HepG2 (cell line): ENCODE measurements around the gene ZNF777. TPM values are rescaled to one million over a fixed set of nuclear protein-coding genes. Genes with fewer than 3 reads are reported as not detected.

ENCODE experiments used
- CBX2 ChIP-seq, 2 experiments: fragments of 200-600 bp in 1 of 2; sonication (generic); formaldehyde crosslinking in 1 of 2; IDR thresholded peaks; 2 replicates each; pipeline versions ENCODE4 v1.7.0 to v1.8.1; 2018 to 2022; ENCODE audit warnings: low read depth in 2 of 2, low read length in 1 of 2, mild to moderate bottlenecking in 1 of 2, missing genetic modification reagents in 1 of 2
- FOXC1 ChIP-seq: sonication (generic); formaldehyde crosslinking; IDR thresholded peaks from 2 replicates; pipeline ENCODE4 v1.8.0; 2022; ENCODE audit warnings: mild to moderate bottlenecking, missing genetic modification reagents, borderline replicate concordance
- FOXP1 ChIP-seq, 2 experiments: fragments of 450-650 bp in 1 of 2; IDR thresholded peaks; 2 replicates each; pipeline ENCODE4 v1.6.1; 2017 to 2018; ENCODE audit warnings: antibody characterized with exemption in 1 of 2
- MAZ ChIP-seq, 2 experiments: sonication (generic) in 1 of 2; formaldehyde crosslinking in 1 of 2; IDR thresholded peaks; 2 replicates each; pipeline versions ENCODE4 v1.5.0 to v1.6.1; 2012 to 2020; ENCODE audit warnings: low read depth in 2 of 2, mild to moderate bottlenecking in 2 of 2, borderline replicate concordance in 1 of 2, improper control_type of control experiment in 1 of 2, low read length in 1 of 2, missing genetic modification reagents in 1 of 2, moderate library complexity in 1 of 2
- PHF21A ChIP-seq: sonication (generic); formaldehyde crosslinking; IDR thresholded peaks from 2 replicates; pipeline ENCODE4 v1.5.0; 2020; ENCODE audit warnings: mild to moderate bottlenecking, missing genetic modification reagents
- RXRA ChIP-seq: sonication (generic); formaldehyde crosslinking; IDR thresholded peaks from 2 replicates; pipeline ENCODE4 v1.5.1; 2020; ENCODE audit warnings: missing genetic modification reagents
- SALL1 ChIP-seq: sonication (generic); formaldehyde crosslinking; IDR thresholded peaks from 2 replicates; pipeline ENCODE4 v1.8.0; 2022; ENCODE audit warnings: mild to moderate bottlenecking, missing genetic modification reagents
- ZFP62 ChIP-seq: sonication (generic); formaldehyde crosslinking; IDR thresholded peaks from 2 replicates; pipeline ENCODE4 v1.4.0; 2020; ENCODE audit warnings: missing genetic modification reagents
- ZIK1 ChIP-seq: sonication (generic); formaldehyde crosslinking; IDR thresholded peaks from 2 replicates; pipeline ENCODE4 v1.5.0; 2020; ENCODE audit warnings: mild to moderate bottlenecking, low read depth, missing genetic modification reagents, borderline replicate concordance
- ZNF24 ChIP-seq: fragments of 450-650 bp; IDR thresholded peaks from 2 replicates; pipeline ENCODE4 v1.6.1; 2017; ENCODE audit warnings: antibody characterized with exemption, mild to moderate bottlenecking
- ZNF263 ChIP-seq: sonication (generic); formaldehyde crosslinking; IDR thresholded peaks from 2 replicates; pipeline ENCODE4 v1.4.0; 2020; ENCODE audit warnings: missing genetic modification reagents
- ZNF737 ChIP-seq: sonication (generic); formaldehyde crosslinking; IDR thresholded peaks from 2 replicates; pipeline ENCODE4 v1.5.0; 2020; ENCODE audit warnings: missing genetic modification reagents, mild to moderate bottlenecking, borderline replicate concordance
- ZNF747 ChIP-seq: sonication (generic); formaldehyde crosslinking; IDR thresholded peaks from 2 replicates; pipeline ENCODE4 v1.8.1; 2023; ENCODE audit warnings: missing genetic modification reagents, mild to moderate bottlenecking, borderline replicate concordance
- ZNF777 ChIP-seq: sonication (generic); formaldehyde crosslinking; IDR thresholded peaks from 2 replicates; pipeline ENCODE4 v1.4.0; 2020; ENCODE audit warnings: missing genetic modification reagents
- polyA plus RNA-seq, 8 experiments: library from polyadenylated mRNA; depleted of rRNA in 3 of 8; stranded (reverse) in 7 of 8; unstranded in 1 of 8; fragments of >200 nt; fragmentation: Illumina TruSeq in 4 of 8; extraction: Trizol in 4 of 8; gene quantifications; 2 replicates each; pipeline versions ENCODE4 v1.2.1 to v1.2.3, GENCODE V29; 2011 to 2016; ENCODE audit warnings: low read depth in 4 of 8, missing spikeins in 1 of 8, mixed read lengths in 1 of 8; ENCODE audit not compliant: insufficient read depth in 1 of 8
- total RNA-seq, 5 experiments: library from RNA; depleted of rRNA; stranded (reverse); fragments of >200 nt; fragmentation: Illumina TruSeq; extraction: Trizol; gene quantifications; 2 replicates each; pipeline ENCODE4 v1.2.3, GENCODE V29; 2016; ENCODE audit warnings: low read depth in 1 of 5
- TF ChIP-seq, protein P1 (sequence below): sonication (generic); formaldehyde crosslinking; conservative IDR thresholded peaks from 2 replicates; pipeline ENCODE4 v1.5.0; 2020; ENCODE audit warnings: missing genetic modification reagents
- TF ChIP-seq, protein P2 (sequence below): sonication (generic); formaldehyde crosslinking; IDR thresholded peaks from 2 replicates; pipeline ENCODE4 v1.5.0; 2020; ENCODE audit warnings: mild to moderate bottlenecking, missing genetic modification reagents
- TF ChIP-seq, protein P3 (sequence below): sonication (generic); formaldehyde crosslinking; IDR thresholded peaks from 2 replicates; pipeline ENCODE4 v1.8.0; 2022; ENCODE audit warnings: missing genetic modification reagents, low read depth, mild to moderate bottlenecking, borderline replicate concordance
- TF ChIP-seq, protein P4 (sequence below): IDR thresholded peaks from 2 replicates; pipeline ENCODE4 v1.6.1; 2016; ENCODE audit warnings: control low read depth

The ZNF777 gene
- total and polyA plus RNA-seq, 2 of the 13 experiments (the other 11 are each of a cell fraction or from before 2014, with no cell fraction given) = 3.8 to 6.0 TPM

DNA sequence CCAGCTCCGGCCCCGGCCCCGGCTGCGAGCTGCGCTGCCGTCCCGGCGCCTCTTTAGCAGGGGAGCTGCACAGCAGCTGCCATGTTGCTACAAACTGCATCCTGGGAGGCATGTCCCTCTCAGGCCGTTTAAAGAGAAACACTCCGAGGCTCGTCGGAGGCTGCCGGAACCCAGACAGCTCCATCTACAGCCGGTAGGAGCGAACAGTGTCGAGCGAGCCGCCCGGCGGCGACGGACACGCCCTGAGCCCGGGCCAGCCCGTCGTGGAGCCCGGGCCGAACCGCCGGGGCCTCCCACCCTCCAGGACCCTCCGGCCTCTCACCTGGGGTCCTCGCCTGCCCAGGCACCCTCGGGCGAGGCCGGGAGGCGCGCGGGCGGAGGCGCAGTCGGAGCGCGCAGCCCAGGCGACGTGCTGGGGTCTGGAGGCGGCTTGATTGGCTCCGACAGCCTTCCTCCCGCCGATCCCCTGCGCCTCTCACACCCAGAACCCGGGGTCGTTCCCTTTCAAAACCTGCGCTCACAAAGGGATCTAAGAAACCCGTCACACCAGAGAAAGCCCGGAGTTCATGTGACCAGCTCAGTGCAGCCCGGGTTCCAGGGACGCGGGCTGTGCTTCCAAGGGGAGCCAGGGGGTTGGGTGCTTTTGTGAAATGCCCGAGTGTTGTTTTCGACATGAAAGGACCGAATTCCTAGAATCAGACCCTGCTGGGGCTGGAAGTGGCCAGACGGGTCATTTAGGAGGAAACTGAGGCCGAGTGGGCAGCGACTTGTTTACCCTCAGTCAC lies at the start of gene ZNF777 (continued):
- TF ChIP-seq PHF21A (CRISPR knock-in tag) (0 out of 2 replicates have a peak, but pooled peaks have one; percentile 38), ZNF737 (CRISPR knock-in tag) (no peak; the same call in 1 of the 2 replicates), ZIK1 (no peak), FOXP1 (IDR thresholded peaks at IDR 0.05) (no peak), FOXP1 (CRISPR knock-in tag; IDR thresholded peaks at IDR 0.05) (no peak), ZNF747 (CRISPR knock-in tag) (0 out of 2 replicates have a peak, but pooled peaks have one; percentile 58), ZNF777 (CRISPR knock-in tag) (peak; percentile 98), ZFP62 (CRISPR knock-in tag) (no peak), RXRA (CRISPR knock-in tag) (no peak; the same call in 1 of the 2 replicates), SALL1 (CRISPR knock-in tag) (peak; percentile 38; the same call in 1 of the 2 replicates), CBX2 (IDR thresholded peaks at IDR 0.05; ENCODE audit: low read depth, low read length) (no peak), CBX2 (CRISPR knock-in tag; IDR thresholded peaks at IDR 0.05; ENCODE audit: low read depth) (no peak), MAZ (IDR thresholded peaks at IDR 0.05; ENCODE audit: borderline replicate concordance, low read depth, low read length) (no peak), MAZ (CRISPR knock-in tag; IDR thresholded peaks at IDR 0.05; ENCODE audit: low read depth) (peak; percentile 71), FOXC1 (CRISPR knock-in tag) (peak; percentile 66; the same call in 1 of the 2 replicates), ZNF263 (CRISPR knock-in tag) (no peak), ZNF24 (no peak)
- TF ChIP-seq, protein P1, sequence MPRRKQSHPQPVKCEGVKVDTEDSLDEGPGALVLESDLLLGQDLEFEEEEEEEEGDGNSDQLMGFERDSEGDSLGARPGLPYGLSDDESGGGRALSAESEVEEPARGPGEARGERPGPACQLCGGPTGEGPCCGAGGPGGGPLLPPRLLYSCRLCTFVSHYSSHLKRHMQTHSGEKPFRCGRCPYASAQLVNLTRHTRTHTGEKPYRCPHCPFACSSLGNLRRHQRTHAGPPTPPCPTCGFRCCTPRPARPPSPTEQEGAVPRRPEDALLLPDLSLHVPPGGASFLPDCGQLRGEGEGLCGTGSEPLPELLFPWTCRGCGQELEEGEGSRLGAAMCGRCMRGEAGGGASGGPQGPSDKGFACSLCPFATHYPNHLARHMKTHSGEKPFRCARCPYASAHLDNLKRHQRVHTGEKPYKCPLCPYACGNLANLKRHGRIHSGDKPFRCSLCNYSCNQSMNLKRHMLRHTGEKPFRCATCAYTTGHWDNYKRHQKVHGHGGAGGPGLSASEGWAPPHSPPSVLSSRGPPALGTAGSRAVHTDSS (CRISPR knock-in tag) = no peak
- TF ChIP-seq, protein P2, sequence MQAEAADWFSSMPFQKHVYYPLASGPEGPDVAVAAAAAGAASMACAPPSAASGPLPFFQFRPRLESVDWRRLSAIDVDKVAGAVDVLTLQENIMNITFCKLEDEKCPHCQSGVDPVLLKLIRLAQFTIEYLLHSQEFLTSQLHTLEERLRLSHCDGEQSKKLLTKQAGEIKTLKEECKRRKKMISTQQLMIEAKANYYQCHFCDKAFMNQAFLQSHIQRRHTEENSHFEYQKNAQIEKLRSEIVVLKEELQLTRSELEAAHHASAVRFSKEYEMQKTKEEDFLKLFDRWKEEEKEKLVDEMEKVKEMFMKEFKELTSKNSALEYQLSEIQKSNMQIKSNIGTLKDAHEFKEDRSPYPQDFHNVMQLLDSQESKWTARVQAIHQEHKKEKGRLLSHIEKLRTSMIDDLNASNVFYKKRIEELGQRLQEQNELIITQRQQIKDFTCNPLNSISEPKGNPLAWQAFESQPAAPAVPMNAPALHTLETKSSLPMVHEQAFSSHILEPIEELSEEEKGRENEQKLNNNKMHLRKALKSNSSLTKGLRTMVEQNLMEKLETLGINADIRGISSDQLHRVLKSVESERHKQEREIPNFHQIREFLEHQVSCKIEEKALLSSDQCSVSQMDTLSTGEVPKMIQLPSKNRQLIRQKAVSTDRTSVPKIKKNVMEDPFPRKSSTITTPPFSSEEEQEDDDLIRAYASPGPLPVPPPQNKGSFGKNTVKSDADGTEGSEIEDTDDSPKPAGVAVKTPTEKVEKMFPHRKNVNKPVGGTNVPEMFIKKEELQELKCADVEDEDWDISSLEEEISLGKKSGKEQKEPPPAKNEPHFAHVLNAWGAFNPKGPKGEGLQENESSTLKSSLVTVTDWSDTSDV (CRISPR knock-in tag) = 0 out of 2 replicates have a peak, but pooled peaks have one; percentile 39
- TF ChIP-seq, protein P3, sequence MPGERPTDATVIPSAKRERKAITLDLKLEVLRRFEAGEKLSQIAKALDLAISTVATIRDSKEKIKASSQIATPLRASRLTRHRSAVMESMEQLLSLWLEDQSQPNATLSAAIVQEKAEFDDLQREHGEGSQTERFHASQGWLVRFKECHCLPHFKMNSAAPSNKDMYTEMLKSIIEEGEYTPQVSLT = no peak
- TF ChIP-seq, protein P4, sequence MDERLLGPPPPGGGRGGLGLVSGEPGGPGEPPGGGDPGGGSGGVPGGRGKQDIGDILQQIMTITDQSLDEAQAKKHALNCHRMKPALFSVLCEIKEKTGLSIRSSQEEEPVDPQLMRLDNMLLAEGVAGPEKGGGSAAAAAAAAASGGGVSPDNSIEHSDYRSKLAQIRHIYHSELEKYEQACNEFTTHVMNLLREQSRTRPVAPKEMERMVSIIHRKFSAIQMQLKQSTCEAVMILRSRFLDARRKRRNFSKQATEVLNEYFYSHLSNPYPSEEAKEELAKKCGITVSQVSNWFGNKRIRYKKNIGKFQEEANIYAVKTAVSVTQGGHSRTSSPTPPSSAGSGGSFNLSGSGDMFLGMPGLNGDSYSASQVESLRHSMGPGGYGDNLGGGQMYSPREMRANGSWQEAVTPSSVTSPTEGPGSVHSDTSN = no peak
